ENCODE data around the gene SHCBP1.
"Not testable (repeated sequence)": the region's sequence is repeated elsewhere in the genome, so short reads cannot be mapped to it uniquely, and the experiment has no call there.

DNA sequence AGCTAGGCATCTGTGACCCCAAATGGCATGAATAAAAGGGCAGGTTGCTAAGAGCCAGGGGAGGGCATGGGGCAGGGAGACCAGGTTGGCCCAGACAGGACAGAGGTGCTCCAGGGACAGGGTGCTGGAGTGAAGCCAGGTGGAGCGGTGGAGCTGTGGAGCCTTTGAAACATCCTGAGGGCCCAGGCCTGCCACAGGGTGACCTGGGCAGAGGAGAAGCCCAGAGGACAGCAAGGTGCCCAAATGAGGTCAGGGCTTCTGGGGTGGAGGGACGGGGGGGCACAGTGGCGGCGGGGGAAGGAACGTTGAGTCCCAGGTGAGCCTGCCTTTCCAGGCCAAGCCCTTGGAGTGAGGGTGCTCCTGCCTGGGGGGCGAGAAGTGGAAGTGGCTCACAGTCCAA, 2.5 kb upstream of the SHCBP1 start:
- TF ChIP-seq, protein P1, sequence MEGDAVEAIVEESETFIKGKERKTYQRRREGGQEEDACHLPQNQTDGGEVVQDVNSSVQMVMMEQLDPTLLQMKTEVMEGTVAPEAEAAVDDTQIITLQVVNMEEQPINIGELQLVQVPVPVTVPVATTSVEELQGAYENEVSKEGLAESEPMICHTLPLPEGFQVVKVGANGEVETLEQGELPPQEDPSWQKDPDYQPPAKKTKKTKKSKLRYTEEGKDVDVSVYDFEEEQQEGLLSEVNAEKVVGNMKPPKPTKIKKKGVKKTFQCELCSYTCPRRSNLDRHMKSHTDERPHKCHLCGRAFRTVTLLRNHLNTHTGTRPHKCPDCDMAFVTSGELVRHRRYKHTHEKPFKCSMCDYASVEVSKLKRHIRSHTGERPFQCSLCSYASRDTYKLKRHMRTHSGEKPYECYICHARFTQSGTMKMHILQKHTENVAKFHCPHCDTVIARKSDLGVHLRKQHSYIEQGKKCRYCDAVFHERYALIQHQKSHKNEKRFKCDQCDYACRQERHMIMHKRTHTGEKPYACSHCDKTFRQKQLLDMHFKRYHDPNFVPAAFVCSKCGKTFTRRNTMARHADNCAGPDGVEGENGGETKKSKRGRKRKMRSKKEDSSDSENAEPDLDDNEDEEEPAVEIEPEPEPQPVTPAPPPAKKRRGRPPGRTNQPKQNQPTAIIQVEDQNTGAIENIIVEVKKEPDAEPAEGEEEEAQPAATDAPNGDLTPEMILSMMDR (IDR thresholded peaks at IDR 0.05) = not testable (repeated sequence)
- not testable (repeated sequence) for TF ChIP-seq POLR2A (IDR thresholded peaks at IDR 0.05)

All from gastroesophageal sphincter (tissue), 3 donors.